Coronary artery (tissue), 2 donors: ENCODE results near the gene IFRD2.

Experiments
- DNase-seq: peaks from one replicate; pipeline ENCODE4 v3.0.0-alpha.2; 2017; ENCODE audit warnings: low spot score
- H3K27ac ChIP-seq, 2 donors: fragments of 200-600 bp; sonication (generic); one replicate each; pipeline ENCODE4 v1.5.1; 2016 to 2019
- H3K4me3 ChIP-seq: fragments of 200-600 bp; sonication (generic); 2 replicates; pipeline ENCODE4 v1.5.1; 2016; ENCODE audit warnings: mild to moderate bottlenecking, moderate library complexity
- TF ChIP-seq, protein P1 (sequence below): fragments of 200-600 bp; sonication (generic); IDR thresholded peaks from one replicate; pipeline ENCODE4 v1.5.1; 2019; ENCODE audit warnings: antibody characterized with exemption

The IFRD2 gene

DNA sequence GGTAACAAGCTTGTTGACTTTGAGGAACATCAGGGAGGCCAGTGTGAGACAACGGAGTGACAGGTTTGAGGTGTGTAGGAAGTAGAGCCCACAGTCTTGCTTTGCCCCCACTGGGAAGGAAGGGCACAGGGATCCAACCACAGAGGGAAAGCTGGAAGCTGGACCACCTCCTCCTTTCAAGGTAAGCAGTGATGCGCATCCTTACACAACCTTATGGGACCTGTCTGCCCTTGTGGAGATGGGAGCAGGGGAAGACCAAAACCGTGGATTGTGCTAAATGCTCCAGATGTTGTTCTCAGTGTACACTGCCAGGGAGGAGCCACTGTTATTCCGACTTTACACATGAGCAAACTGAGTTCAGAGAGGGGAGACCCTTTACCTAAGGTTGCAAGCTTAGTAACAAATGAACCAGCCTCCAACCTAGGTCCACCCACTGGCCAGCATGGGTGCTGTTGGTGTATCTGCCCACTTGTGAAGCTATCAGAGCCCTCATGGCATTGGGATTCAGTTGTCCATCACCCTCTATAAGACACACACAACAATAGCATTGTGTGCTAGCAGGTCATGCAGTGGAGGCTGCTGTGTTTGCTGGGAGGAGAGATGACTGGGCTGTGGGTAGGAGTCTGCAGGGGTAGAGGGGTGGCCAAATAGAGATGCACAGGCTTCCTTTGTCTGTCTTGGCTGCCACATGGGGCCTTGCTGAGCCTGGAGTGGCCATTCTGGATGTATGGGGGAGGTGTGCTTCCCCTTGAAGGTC is 13.9 kb downstream of the IFRD2 start:
- DNase-seq: no peak
- H3K27ac ChIP-seq: peak overlapping the region; percentile 56 to 71
- TF ChIP-seq, protein P1, sequence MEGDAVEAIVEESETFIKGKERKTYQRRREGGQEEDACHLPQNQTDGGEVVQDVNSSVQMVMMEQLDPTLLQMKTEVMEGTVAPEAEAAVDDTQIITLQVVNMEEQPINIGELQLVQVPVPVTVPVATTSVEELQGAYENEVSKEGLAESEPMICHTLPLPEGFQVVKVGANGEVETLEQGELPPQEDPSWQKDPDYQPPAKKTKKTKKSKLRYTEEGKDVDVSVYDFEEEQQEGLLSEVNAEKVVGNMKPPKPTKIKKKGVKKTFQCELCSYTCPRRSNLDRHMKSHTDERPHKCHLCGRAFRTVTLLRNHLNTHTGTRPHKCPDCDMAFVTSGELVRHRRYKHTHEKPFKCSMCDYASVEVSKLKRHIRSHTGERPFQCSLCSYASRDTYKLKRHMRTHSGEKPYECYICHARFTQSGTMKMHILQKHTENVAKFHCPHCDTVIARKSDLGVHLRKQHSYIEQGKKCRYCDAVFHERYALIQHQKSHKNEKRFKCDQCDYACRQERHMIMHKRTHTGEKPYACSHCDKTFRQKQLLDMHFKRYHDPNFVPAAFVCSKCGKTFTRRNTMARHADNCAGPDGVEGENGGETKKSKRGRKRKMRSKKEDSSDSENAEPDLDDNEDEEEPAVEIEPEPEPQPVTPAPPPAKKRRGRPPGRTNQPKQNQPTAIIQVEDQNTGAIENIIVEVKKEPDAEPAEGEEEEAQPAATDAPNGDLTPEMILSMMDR: no peak
- H3K4me3 ChIP-seq: no peak overlapping the region

DNA sequence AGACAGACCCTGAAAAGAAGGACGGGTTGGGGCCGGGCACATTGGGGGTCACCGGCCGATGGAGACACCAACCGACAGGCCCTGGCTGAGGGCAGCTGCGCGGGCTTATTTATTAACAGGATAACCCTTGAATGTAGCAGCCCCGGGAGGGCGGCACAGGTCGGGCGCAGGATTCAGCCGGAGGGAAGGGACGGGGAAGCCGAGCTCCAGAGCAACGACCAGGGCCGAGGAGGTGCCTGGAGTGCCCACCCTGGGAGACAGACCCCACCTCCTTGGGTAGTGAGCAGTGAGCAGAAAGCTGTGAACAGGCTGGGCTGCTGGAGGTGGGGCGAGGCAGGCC is 15.5 kb downstream of the IFRD2 start:
- no peak for DNase-seq
- TF ChIP-seq, protein P1: no peak
- H3K4me3 ChIP-seq: no peak overlapping the region
- no peak overlapping the region for H3K27ac ChIP-seq

DNA sequence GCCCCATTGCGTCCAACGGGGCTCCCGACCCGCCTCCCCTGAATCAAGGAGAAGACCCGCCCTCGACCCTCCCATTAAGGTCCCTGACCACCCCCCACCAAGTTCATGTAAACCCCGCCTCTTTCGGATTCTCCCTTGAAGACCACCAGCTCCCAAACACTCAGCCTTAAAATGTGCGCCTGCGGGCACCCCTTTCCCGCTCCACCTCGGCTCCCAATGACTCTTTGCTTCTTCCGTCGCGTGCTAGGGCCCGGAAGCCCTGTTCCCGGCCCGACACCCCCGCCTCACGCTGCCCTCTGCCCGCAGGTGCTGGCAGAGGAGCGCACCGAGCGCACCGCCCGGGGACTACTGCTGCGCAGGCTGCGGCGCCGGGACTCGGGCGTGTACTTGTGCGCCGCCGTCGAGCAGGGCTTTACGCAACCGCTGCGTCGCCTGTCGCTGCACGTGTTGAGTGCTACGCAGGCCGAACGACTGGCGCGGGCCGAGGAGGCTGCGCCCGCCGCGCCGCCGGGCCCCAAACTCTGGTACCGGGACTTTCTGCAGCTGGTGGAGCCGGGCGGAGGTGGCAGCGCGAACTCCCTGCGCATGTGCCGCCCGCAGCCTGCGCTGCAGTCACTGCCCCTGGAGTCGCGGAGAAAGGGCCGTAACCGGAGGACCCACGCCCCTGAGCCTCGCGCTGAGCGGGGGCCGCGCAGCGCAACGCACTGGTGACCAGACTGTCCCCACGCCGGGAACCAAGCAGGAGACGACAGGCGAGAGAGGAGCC is 16.1 kb downstream of the IFRD2 start:
- TF ChIP-seq, protein P1: no peak
- Histone ChIP-seq H3K4me3 (no peak overlapping the region), H3K27ac (no peak overlapping the region)
- DNase-seq: no peak

DNA sequence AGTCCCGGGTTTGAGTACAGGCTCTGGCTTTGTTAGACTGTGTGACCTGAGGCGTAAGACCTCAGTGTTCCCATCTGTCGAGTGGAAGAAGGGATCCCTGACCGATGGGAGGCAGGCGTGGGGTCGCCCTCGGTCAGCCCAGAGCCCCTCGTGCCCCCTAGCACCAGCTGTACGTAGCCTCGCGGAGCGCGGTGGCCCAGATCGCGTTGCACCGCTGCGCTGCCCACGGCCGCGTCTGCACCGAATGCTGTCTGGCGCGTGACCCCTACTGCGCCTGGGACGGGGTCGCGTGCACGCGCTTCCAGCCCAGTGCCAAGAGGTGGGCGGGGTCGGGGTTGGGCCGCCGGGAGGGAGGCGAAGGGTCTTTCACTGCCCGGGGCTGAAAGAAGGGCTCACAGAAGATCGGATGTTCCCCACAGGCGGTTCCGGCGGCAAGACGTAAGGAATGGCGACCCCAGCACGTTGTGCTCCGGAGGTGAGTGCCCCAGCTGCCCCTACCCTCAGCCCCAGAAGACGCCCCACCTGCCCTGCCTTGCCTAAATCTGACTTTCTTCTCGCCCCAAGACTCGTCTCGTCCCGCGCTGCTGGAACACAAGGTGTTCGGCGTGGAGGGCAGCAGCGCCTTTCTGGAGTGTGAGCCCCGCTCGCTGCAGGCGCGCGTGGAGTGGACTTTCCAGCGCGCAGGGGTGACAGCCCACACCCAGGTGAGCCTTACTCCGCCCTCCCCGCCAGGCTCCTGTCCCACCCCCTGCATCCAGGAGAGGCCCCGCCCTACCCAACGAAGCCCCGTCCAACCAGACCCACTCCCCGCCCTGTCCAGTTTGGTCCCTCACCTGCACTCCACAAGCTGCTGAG is 16.9 kb downstream of the IFRD2 start:
- DNase-seq: no peak

DNA sequence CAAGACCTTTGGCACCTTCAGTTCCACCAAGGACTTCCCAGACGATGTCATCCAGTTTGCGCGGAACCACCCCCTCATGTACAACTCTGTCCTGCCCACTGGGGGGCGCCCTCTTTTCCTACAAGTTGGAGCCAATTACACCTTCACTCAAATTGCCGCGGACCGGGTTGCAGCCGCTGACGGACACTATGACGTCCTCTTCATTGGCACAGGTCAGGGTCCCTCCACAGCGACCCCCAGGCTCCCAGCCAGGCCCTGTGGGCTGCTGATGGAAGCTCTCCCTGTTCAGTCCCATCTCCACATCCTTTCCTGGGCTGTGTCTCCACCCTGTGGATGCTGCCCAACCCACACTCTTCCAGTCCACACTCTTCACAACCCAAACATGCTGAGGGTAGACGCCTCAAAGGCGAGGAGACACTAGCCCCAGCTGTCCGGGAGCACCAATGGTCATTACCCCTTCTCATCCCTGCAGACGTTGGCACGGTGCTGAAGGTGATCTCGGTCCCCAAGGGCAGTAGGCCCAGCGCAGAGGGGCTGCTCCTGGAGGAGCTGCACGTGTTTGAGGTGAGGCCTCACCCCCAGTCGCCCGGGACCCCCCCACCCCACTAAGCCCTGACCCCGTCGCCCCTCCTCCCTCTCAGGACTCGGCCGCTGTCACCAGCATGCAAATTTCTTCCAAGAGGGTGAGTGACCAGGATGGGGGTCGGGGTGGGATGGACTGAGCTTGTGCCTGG is 17.7 kb downstream of the IFRD2 start:
- TF ChIP-seq, protein P1: peak; percentile 43
- no peak overlapping the region for H3K4me3 ChIP-seq
- H3K27ac ChIP-seq: no peak overlapping the region
- DNase-seq: no peak

More for the DNA sequence above, 16.9 kb downstream of the IFRD2 start:
- TF ChIP-seq, protein P1: no peak
- no peak overlapping the region for H3K27ac ChIP-seq
- H3K4me3 ChIP-seq: no peak overlapping the region

DNA sequence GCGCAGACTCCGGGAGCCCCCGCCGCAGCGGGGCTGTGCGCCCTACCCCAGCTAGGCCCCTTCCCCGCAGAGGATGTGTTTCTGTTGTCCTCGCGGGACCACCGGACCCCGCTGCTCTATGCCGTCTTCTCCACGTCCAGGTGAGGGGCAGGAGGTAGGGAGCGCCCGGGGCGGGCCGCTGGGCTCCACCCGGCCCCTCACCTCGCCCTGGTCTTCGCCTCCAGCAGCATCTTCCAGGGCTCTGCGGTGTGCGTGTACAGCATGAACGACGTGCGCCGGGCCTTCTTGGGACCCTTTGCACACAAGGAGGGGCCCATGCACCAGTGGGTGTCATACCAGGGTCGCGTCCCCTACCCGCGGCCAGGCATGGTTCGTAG is 18.6 kb downstream of the IFRD2 start:
- TF ChIP-seq, protein P1: no peak
- Histone ChIP-seq H3K27ac (no peak overlapping the region), H3K4me3 (peak overlapping the region; percentile 64)

More for the DNA sequence above, 18.6 kb downstream of the IFRD2 start:
- DNase-seq: no peak
